IMR-90 (cell line): ENCODE data around the gene EPN2. TPM values are rescaled to one million over a fixed set of nuclear protein-coding genes. Genes with fewer than 3 reads are reported as not detected.

Experiments used
- ATAC-seq: fragments of 200-7000 bp; cut with Tn5 transposase; 2 replicates; pipeline ENCODE4 v1.9.1; 2020; ENCODE audit warnings: low read depth, mild to moderate bottlenecking, moderate library complexity
- BruUV-seq: library from RNA; stranded (reverse); fragments of 400-500 nt; replicated peaks from 2 replicates; lab custom pipeline; 2021; lab: Mats Ljungman, UMichigan
- CTCF ChIA-PET: fragments of 300-600 bp; formaldehyde crosslinking; extraction: SDS; loops from one replicate; lab custom pipeline; 2021; ENCODE audit warnings: antibody characterized with exemption; lab: Yijun Ruan, JAX
- POLR2A ChIA-PET: fragments of 300-600 bp; sonication (Branson Sonifier 250); formaldehyde crosslinking; loops from one replicate; lab custom pipeline; 2022; ENCODE audit warnings: antibody characterized with exemption; ENCODE audit not compliant: unreplicated experiment; lab: Charles Lee
- DNase-seq: peaks from one replicate; pipeline ENCODE4 v3.0.0; 2013
- H2AFZ ChIP-seq: replicated peaks from 2 replicates; pipeline ENCODE3; 2013; ENCODE audit warnings: low read length, mild to moderate bottlenecking; ENCODE audit not compliant: poor library complexity
- H2AK5ac ChIP-seq: 2 replicates; pipeline ENCODE4 v1.6.1; 2013; ENCODE audit warnings: low read depth, low read length, inconsistent platforms
- H2AK9ac ChIP-seq: replicated peaks from 2 replicates; pipeline ENCODE3; 2013; ENCODE audit warnings: mild to moderate bottlenecking, low read depth, low read length, moderate library complexity; ENCODE audit not compliant: poor library complexity
- H2BK120ac ChIP-seq: 2 replicates; pipeline ENCODE4 v1.6.1; 2013; ENCODE audit warnings: low read depth, low read length, inconsistent platforms
- H2BK15ac ChIP-seq: 3 replicates; pipeline ENCODE4 v1.6.1; 2013; ENCODE audit warnings: low read depth, low read length, inconsistent platforms
- H2BK20ac ChIP-seq: 2 replicates; pipeline ENCODE4 v1.6.1; 2013; ENCODE audit warnings: low read depth, mild to moderate bottlenecking, inconsistent platforms, low read length, moderate library complexity
- H2BK5ac ChIP-seq: 2 replicates; pipeline ENCODE4 v1.6.1; 2013; ENCODE audit warnings: mild to moderate bottlenecking, low read depth, low read length, inconsistent platforms; ENCODE audit not compliant: poor library complexity, severe bottlenecking
- H3K14ac ChIP-seq: replicated peaks from 2 replicates; pipeline ENCODE4 v1.6.1; 2013; ENCODE audit warnings: low read depth, low read length, inconsistent platforms
- H3K18ac ChIP-seq: 2 replicates; pipeline ENCODE4 v1.6.1; 2013; ENCODE audit warnings: low read depth, low read length, control low read depth
- H3K23ac ChIP-seq: 2 replicates; pipeline ENCODE4 v1.6.1; 2013; ENCODE audit warnings: low read depth, low read length, inconsistent platforms
- H3K27ac ChIP-seq: 2 replicates; pipeline ENCODE4 v1.5.1; 2013; ENCODE audit warnings: mild to moderate bottlenecking, control low read depth, low read length; ENCODE audit not compliant: insufficient read depth
- H3K27me3 ChIP-seq: 2 replicates; pipeline ENCODE4 v1.6.1; 2013; ENCODE audit warnings: low read length; ENCODE audit not compliant: control insufficient read depth, insufficient read depth
- H3K36me3 ChIP-seq: 2 replicates; pipeline ENCODE4 v1.6.1; 2013; ENCODE audit warnings: low read length, mixed read lengths; ENCODE audit not compliant: control insufficient read depth, insufficient read depth
- H3K4ac ChIP-seq: 2 replicates; pipeline ENCODE4 v1.6.1; 2013; ENCODE audit warnings: low read depth, low read length, inconsistent platforms
- H3K4me1 ChIP-seq: 2 replicates; pipeline ENCODE4 v1.6.1; 2013; ENCODE audit warnings: low read length, mixed read lengths; ENCODE audit not compliant: control insufficient read depth, insufficient read depth
- H3K4me2 ChIP-seq: 2 replicates; pipeline ENCODE4 v1.6.1; 2013; ENCODE audit warnings: low read depth, mild to moderate bottlenecking, control low read depth, low read length, moderate library complexity
- H3K4me3 ChIP-seq: 2 replicates; pipeline ENCODE4 v1.5.1; 2013; ENCODE audit warnings: low read depth, mild to moderate bottlenecking, control low read depth, low read length, moderate library complexity; ENCODE audit not compliant: insufficient read depth
- H3K56ac ChIP-seq: 2 replicates; pipeline ENCODE4 v1.6.1; 2013; ENCODE audit warnings: low read length, inconsistent platforms; ENCODE audit not compliant: insufficient read depth; ENCODE audit errors: extremely low read depth
- H3K79me1 ChIP-seq, 2 experiments: 2 replicates each; pipeline ENCODE4 v1.6.1; 2013; ENCODE audit warnings: low read length in 2 of 2, inconsistent platforms in 1 of 2, low read depth in 1 of 2
- H3K9ac ChIP-seq: 2 replicates; pipeline ENCODE4 v1.6.1; 2013; ENCODE audit warnings: low read depth, low read length, control low read depth
- H3K9me1 ChIP-seq: 2 replicates; pipeline ENCODE4 v1.6.1; 2013; ENCODE audit warnings: low read length, inconsistent platforms; ENCODE audit not compliant: insufficient read depth
- H3K9me3 ChIP-seq: 2 replicates; pipeline ENCODE4 v1.6.1; 2013; ENCODE audit warnings: low read length; ENCODE audit not compliant: control insufficient read depth, insufficient read depth
- H4K20me1 ChIP-seq: 2 replicates; pipeline ENCODE4 v1.6.1; 2013; ENCODE audit warnings: low read length, inconsistent platforms; ENCODE audit not compliant: insufficient read depth
- H4K5ac ChIP-seq: 2 replicates; pipeline ENCODE4 v1.6.1; 2013; ENCODE audit warnings: mild to moderate bottlenecking, low read depth, low read length, control low read depth
- H4K8ac ChIP-seq, 2 experiments: 2 replicates each; pipeline ENCODE4 v1.6.1; 2013; ENCODE audit warnings: low read depth in 2 of 2, low read length in 2 of 2, control low read depth in 1 of 2, inconsistent platforms in 1 of 2
- H4K91ac ChIP-seq: 2 replicates; pipeline ENCODE4 v1.6.1; 2013; ENCODE audit warnings: low read depth, low read length, inconsistent platforms; ENCODE audit not compliant: insufficient read depth
- BHLHE40 ChIP-seq: fragments of 150-350 bp; IDR thresholded peaks from 2 replicates; pipeline ENCODE4 v1.6.1; 2016; ENCODE audit warnings: mild to moderate bottlenecking, low read depth, low read length
- CHD1 ChIP-seq: IDR thresholded peaks from 2 replicates; pipeline ENCODE4 v1.6.1; 2012; ENCODE audit warnings: low read depth, low read length, improper control_type of control experiment
- CTCF ChIP-seq: conservative IDR thresholded peaks from 2 replicates; pipeline ENCODE4 v1.5.1; 2012; ENCODE audit warnings: mild to moderate bottlenecking, low read depth, low read length, improper control_type of control experiment
- ELK1 ChIP-seq: fragments of 150-350 bp; IDR thresholded peaks from 2 replicates; pipeline ENCODE4 v1.6.1; 2016; ENCODE audit warnings: low read depth, mild to moderate bottlenecking, low read length, moderate library complexity, borderline replicate concordance
- FOS ChIP-seq: fragments of 150-350 bp; IDR thresholded peaks from 2 replicates; pipeline ENCODE4 v1.6.1; 2016; ENCODE audit warnings: low read depth, low read length
- MAFK ChIP-seq: IDR thresholded peaks from 2 replicates; pipeline ENCODE4 v1.6.1; 2012; ENCODE audit warnings: low read depth, low read length, improper control_type of control experiment
- MXI1 ChIP-seq: IDR thresholded peaks from 2 replicates; pipeline ENCODE4 v1.6.1; 2012; ENCODE audit warnings: low read depth, mild to moderate bottlenecking, low read length, moderate library complexity, borderline replicate concordance
- NFE2L2 ChIP-seq: fragments of 150-350 bp; IDR thresholded peaks from 2 replicates; pipeline ENCODE4 v1.6.1; 2016; ENCODE audit warnings: low read depth, mild to moderate bottlenecking, low read length
- RAD21 ChIP-seq: IDR thresholded peaks from 2 replicates; pipeline ENCODE4 v1.6.1; 2012; ENCODE audit warnings: low read length, improper control_type of control experiment
- RFX5 ChIP-seq: IDR thresholded peaks from 2 replicates; pipeline ENCODE4 v1.8.0; 2012; ENCODE audit warnings: low read depth, mild to moderate bottlenecking, low read length, moderate library complexity
- USF2 ChIP-seq: fragments of 150-350 bp; IDR thresholded peaks from 2 replicates; pipeline ENCODE4 v1.6.1; 2017; ENCODE audit warnings: mild to moderate bottlenecking, antibody characterized with exemption, low read length, low read depth
- WGBS, 2 experiments: methylation state at CpG; one replicate each; pipeline versions ENCODE4 v1.1.5 to v1.1.7; 2013; ENCODE audit warnings: missing lambda C conversion rate in 2 of 2; ENCODE audit not compliant: insufficient read length in 1 of 2; ENCODE audit errors: extremely low coverage in 2 of 2; 5-methylcytosine and 5-hydroxymethylcytosine counted together
- dilution Hi-C: fragments of 300-500 bp; cut with HindIII; formaldehyde crosslinking; loops from one replicate; pipeline ENCODE4 v1.14.3; 2018; ENCODE audit warnings: low sequenced_read_pairs; ENCODE audit not compliant: unreplicated experiment
- in situ Hi-C: fragments of 300-500 bp; cut with MboI; formaldehyde crosslinking; loops from 3 replicates; pipeline ENCODE4 v1.14.3; 2019; ENCODE audit warnings: low sequenced_read_pairs, inconsistent platforms, mixed read lengths
- intact Hi-C: fragments of 100-400 bp; cut with micrococcal nuclease; formaldehyde crosslinking; loops from 2 replicates; pipeline ENCODE4 v1.10.0; 2022
- polyA plus RNA-seq, 3 experiments: library from polyadenylated mRNA; depleted of rRNA; stranded (reverse); fragments of >200 nt; gene quantifications; 2 replicates each; pipeline ENCODE4 v1.2.3, GENCODE V29; 2012; ENCODE audit warnings: low replicate concordance in 1 of 3
- total RNA-seq: library from RNA; depleted of rRNA; stranded (reverse); fragments of >200 nt; gene quantifications from 2 replicates; pipeline ENCODE4 v1.2.3, GENCODE V29; 2012

Gene EPN2
- total and polyA plus RNA-seq, 2 of the 4 experiments (the other 2 are of a cell fraction): 14.9 to 25.3 TPM

GRCh38 chr17:19290066-19290705 is 53.0 kb downstream of the EPN2 start:
- DNase-seq (no peak), ATAC-seq (no peak; the same call in 1 of the 2 replicates)
- intact Hi-C loops (no loop called here), in situ Hi-C loops (no loop called here), dilution Hi-C loops (no loop called here)
- Histone ChIP-seq H3K27me3 (no peaks in the 10 kb centered on the region), H3K23ac (peak overlapping the region; percentile 15; the same call in 1 of the 2 replicates), H3K9me1 (peaks cover 16% of the 10 kb centered on the region), H4K5ac (no peak overlapping the region), H3K9ac (no peak overlapping the region), H3K56ac (no peak overlapping the region), H3K9me3 (no peaks in the 10 kb centered on the region), H2AK5ac (no peak overlapping the region), H2BK15ac (no peak overlapping the region), H2AK9ac (peak overlapping the region; percentile 48), H4K8ac (no peak overlapping the region), H4K20me1 (peaks cover 55% of the 10 kb centered on the region), H3K4ac (no peak overlapping the region), H3K14ac (no peak overlapping the region), H3K79me1 (peaks cover 27 to 75% of the 10 kb centered on the region in 2 experiments), H3K4me2 (no peak overlapping the region), H2BK120ac (no peak overlapping the region), H2BK20ac (no peak overlapping the region), H2BK5ac (no peak overlapping the region), H2AFZ (peak overlapping the region; percentile 8), H4K91ac (no peak overlapping the region), H3K4me3 (no peak overlapping the region), H3K4me1 (peaks cover 12% of the 10 kb centered on the region), H3K18ac (no peak overlapping the region), H3K36me3 (peaks cover 3% of the 10 kb centered on the region; the same call in 1 of the 2 replicates), H3K27ac (no peak overlapping the region)
- TF ChIP-seq USF2: no peak
- TF ChIP-seq ELK1: no peak
- no peak for TF ChIP-seq MAFK
- no peak for TF ChIP-seq RAD21
- no peak for TF ChIP-seq MXI1
- TF ChIP-seq NFE2L2: no peak
- no peak for TF ChIP-seq CTCF
- TF ChIP-seq RFX5: no peak
- no peak for TF ChIP-seq BHLHE40
- TF ChIP-seq FOS: no peak
- no peak for TF ChIP-seq CHD1
- CTCF ChIA-PET: no interaction called here
- WGBS, 2 experiments: 80% methylated on average over 1 of the region's 9 CpGs; no CpG with 5 or more reads in 1 of the 2 experiments
- no TSS peak for BruUV-seq
- POLR2A ChIA-PET: no interaction called here
